ENCODE data around the gene TMEM183A. TPM values are rescaled to one million over a fixed set of nuclear protein-coding genes. Genes with fewer than 3 reads are reported as not detected.
A peak's percentile ranks its signal among the peaks of the same experiment; 100 is the strongest.

Gene TMEM183A
- total RNA-seq, 4 donors from 2014 or later = 69.2 to 75.8 (median 72.8) TPM

GRCh38 chr1:203033287-203033686, 26.1 kb downstream of the TMEM183A start:
- ATAC-seq (ENCODE audit: low FRiP score) (no peak), DNase-seq (ENCODE audit: low spot score) (no peak)
- TF ChIP-seq, protein P1, sequence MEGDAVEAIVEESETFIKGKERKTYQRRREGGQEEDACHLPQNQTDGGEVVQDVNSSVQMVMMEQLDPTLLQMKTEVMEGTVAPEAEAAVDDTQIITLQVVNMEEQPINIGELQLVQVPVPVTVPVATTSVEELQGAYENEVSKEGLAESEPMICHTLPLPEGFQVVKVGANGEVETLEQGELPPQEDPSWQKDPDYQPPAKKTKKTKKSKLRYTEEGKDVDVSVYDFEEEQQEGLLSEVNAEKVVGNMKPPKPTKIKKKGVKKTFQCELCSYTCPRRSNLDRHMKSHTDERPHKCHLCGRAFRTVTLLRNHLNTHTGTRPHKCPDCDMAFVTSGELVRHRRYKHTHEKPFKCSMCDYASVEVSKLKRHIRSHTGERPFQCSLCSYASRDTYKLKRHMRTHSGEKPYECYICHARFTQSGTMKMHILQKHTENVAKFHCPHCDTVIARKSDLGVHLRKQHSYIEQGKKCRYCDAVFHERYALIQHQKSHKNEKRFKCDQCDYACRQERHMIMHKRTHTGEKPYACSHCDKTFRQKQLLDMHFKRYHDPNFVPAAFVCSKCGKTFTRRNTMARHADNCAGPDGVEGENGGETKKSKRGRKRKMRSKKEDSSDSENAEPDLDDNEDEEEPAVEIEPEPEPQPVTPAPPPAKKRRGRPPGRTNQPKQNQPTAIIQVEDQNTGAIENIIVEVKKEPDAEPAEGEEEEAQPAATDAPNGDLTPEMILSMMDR (IDR thresholded peaks at IDR 0.05) = no peak

- ATAC-seq (ENCODE audit: low FRiP score) (no peak), DNase-seq (ENCODE audit: low spot score) (no peak)
- TF ChIP-seq, protein P1 (IDR thresholded peaks at IDR 0.05) = no peak
Measured at GRCh38 chr1:203033917-203034316, 26.7 kb downstream of the TMEM183A start.

DNA sequence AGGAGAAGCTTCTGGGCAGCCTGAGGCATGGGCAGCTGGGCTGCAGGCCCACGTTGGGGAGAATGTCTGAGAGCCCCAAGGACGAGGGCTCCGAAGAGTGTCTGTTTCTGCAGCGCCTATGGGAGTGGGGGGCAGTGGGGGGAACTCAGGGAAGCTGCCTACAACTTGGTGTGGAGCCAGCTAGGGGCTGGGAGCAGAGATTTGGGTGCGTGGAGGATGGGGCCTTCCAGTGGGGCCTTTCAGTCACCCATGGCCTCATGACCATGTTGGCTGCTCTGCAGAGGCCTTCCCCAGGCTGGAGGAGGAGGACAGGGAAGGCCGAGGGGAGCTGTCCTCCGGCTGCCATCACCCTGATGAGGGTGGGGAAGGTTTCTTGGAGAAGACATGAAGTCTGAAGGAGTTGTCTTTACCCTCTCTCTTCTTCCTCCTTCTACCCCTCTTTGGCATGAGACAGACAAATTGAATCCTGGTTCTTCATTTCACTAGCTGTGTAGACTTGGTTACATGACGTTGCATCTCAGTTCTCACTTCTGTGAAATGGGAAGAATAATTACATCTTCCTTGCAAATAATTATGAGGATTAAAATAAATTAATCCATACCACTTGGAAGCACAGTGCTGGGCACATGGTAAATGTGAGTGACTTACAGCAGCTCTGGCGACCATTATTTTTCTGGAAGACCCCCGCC, 27.4 kb downstream of the TMEM183A start:
- ATAC-seq (ENCODE audit: low FRiP score) (no peak), DNase-seq (ENCODE audit: low spot score) (no peak)
- TF ChIP-seq, protein P1 (IDR thresholded peaks at IDR 0.05) = no peak

- ATAC-seq (ENCODE audit: low FRiP score) = no peak
- DNase-seq (ENCODE audit: low spot score) = peak; percentile 17
- TF ChIP-seq, protein P1 (IDR thresholded peaks at IDR 0.05) = no peak
Measured at GRCh38 chr1:203035111-203036000, 28.2 kb downstream of the TMEM183A start.

- ATAC-seq (ENCODE audit: low FRiP score) = no peak
- peak; percentile 4 for DNase-seq (ENCODE audit: low spot score)
Measured at GRCh38 chr1:203036135-203036534, 29.0 kb downstream of the TMEM183A start.

GRCh38 chr1:203036537-203036936, 29.4 kb downstream of the TMEM183A start:
- DNase-seq (ENCODE audit: low spot score) = peak; percentile 1
- TF ChIP-seq, protein P1 (IDR thresholded peaks at IDR 0.05) = no peak

More at GRCh38 chr1:203036135-203036534, 29.0 kb downstream of the TMEM183A start:
- TF ChIP-seq, protein P1 (IDR thresholded peaks at IDR 0.05) = no peak

More at GRCh38 chr1:203036537-203036936, 29.4 kb downstream of the TMEM183A start:
- ATAC-seq (ENCODE audit: low FRiP score) = no peak

Data from omental fat pad (tissue), 4 donors.